ENCODE data around the gene LRBA.

The LRBA gene

GRCh38 chr4:151015459-151016347, 619 bp upstream of the LRBA start:
- Histone ChIP-seq H2AK5ac (ENCODE audit: low read depth, low read length) (no peak overlapping the region), H3K18ac (ENCODE audit: low read length) (peak overlapping the region; percentile 99), H3K4me2 (ENCODE audit: insufficient read depth, low read length, poor library complexity, severe bottlenecking) (peak overlapping the region; percentile 68), H3K9ac (ENCODE audit: low read depth, low read length, poor library complexity) (peak overlapping the region; percentile 99), H3K14ac (ENCODE audit: low read length) (peak overlapping the region; percentile 100), H2BK120ac (ENCODE audit: low read depth, low read length) (no peak overlapping the region), H3K4ac (ENCODE audit: low read length) (peak overlapping the region; percentile 96), H4K91ac (ENCODE audit: low read depth, low read length, poor library complexity) (no peak overlapping the region), H3K27me3 (ENCODE audit: control insufficient read depth in 3 of 3, insufficient read depth in 3 of 3, low read depth in 1 of 3, low read length in 3 of 3) (peaks cover 0 to 4% (median 0%) of the 10 kb centered on the region in 3 experiments), H3K23ac (ENCODE audit: low read depth, low read length, poor library complexity) (peak overlapping the region; percentile 95), H3K36me3 (replicated peaks in 1 of 2; ENCODE audit: control insufficient read depth in 2 of 2, insufficient read depth in 2 of 2, low read length in 2 of 2) (no peaks in the 10 kb centered on the region), H3K4me1 (ENCODE audit: control insufficient read depth in 2 of 2, insufficient read depth in 1 of 2, low read depth in 1 of 2, low read length in 2 of 2) (peaks cover 0 to 4% of the 10 kb centered on the region in 2 donors), H3K79me1 (ENCODE audit: low read depth, low read length) (no peaks in the 10 kb centered on the region), H4K8ac (ENCODE audit: low read depth, low read length) (peak overlapping the region; percentile 92), H2AFZ (ENCODE audit: low read length) (peak overlapping the region; percentile 100), H2BK15ac (ENCODE audit: low read length) (no peak overlapping the region), H2BK5ac (ENCODE audit: low read length) (peak overlapping the region; percentile 88), H3K4me3 (ENCODE audit: low read length in 2 of 2) (peak overlapping the region; percentile 89 to 98), H2BK12ac (ENCODE audit: low read length) (no peak overlapping the region), H3K9me3 (replicated peaks in 1 of 2; ENCODE audit: control insufficient read depth in 2 of 2, insufficient read depth in 1 of 2, low read depth in 1 of 2, low read length in 2 of 2) (no peaks in the 10 kb centered on the region), H3K27ac (replicated peaks; ENCODE audit: low read length) (peak overlapping the region; percentile 88)
- WGBS, 2 donors (ENCODE audit: extremely low coverage in 2 of 2, insufficient read length in 2 of 2, insufficient replicate concordance in 1 of 2) = no CpG with 5 or more reads among the region's 87 CpGs
- peak; percentile 77 for DNase-seq (ENCODE audit: low spot score)

DNA sequence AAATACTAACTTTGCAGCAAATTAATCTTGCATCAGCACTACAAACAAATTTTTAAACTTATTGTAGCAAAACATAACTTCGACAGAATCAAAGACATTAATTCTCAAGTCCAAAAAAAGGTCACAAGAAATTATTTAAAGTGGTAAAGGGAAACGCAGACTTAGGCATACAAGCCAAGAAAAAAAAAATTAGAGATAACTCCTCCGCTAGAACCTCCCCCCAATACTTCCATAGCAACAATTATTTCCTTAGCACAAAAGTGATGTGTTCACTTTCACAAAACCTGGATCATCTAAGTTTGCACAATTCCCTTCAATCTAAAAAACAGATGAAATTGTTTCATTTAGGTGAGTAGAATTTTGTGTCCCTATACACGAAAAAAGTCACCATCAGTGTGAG, 1.1 kb downstream of the LRBA start:
- no CpG with 5 or more reads among the region's 4 CpGs for WGBS, 2 donors (ENCODE audit: extremely low coverage in 2 of 2, insufficient read length in 2 of 2, insufficient replicate concordance in 1 of 2)
- Histone ChIP-seq H3K9me3 (replicated peaks in 1 of 2; ENCODE audit: control insufficient read depth in 2 of 2, insufficient read depth in 1 of 2, low read depth in 1 of 2, low read length in 2 of 2) (no peaks in the 10 kb centered on the region), H2BK5ac (ENCODE audit: low read length) (no peak overlapping the region), H3K9ac (ENCODE audit: low read depth, low read length, poor library complexity) (no peak overlapping the region), H4K8ac (ENCODE audit: low read depth, low read length) (no peak overlapping the region), H3K4ac (ENCODE audit: low read length) (no peak overlapping the region), H3K27ac (replicated peaks; ENCODE audit: low read length) (no peak overlapping the region), H3K4me2 (ENCODE audit: insufficient read depth, low read length, poor library complexity, severe bottlenecking) (peak overlapping the region; percentile 68), H4K91ac (ENCODE audit: low read depth, low read length, poor library complexity) (no peak overlapping the region), H3K27me3 (ENCODE audit: control insufficient read depth in 3 of 3, insufficient read depth in 3 of 3, low read depth in 1 of 3, low read length in 3 of 3) (no peaks in the 10 kb centered on the region), H3K79me1 (ENCODE audit: low read depth, low read length) (no peaks in the 10 kb centered on the region), H3K4me3 (ENCODE audit: low read length in 2 of 2) (peak overlapping the region; percentile 89 to 98), H2BK15ac (ENCODE audit: low read length) (no peak overlapping the region), H2AK5ac (ENCODE audit: low read depth, low read length) (no peak overlapping the region), H2BK12ac (ENCODE audit: low read length) (no peak overlapping the region), H3K14ac (ENCODE audit: low read length) (no peak overlapping the region), H3K4me1 (ENCODE audit: control insufficient read depth in 2 of 2, insufficient read depth in 1 of 2, low read depth in 1 of 2, low read length in 2 of 2) (peaks cover 0 to 4% of the 10 kb centered on the region in 2 donors), H3K36me3 (replicated peaks in 1 of 2; ENCODE audit: control insufficient read depth in 2 of 2, insufficient read depth in 2 of 2, low read length in 2 of 2) (peaks cover 0 to 7% of the 10 kb centered on the region in 2 donors), H2AFZ (ENCODE audit: low read length) (peak overlapping the region; percentile 100), H2BK120ac (ENCODE audit: low read depth, low read length) (no peak overlapping the region), H3K18ac (ENCODE audit: low read length) (no peak overlapping the region), H3K23ac (ENCODE audit: low read depth, low read length, poor library complexity) (no peak overlapping the region)
- no peak for DNase-seq (ENCODE audit: low spot score)

- no peaks in the 10 kb centered on the region for H3K27me3 ChIP-seq (ENCODE audit: control insufficient read depth in 3 of 3, insufficient read depth in 3 of 3, low read depth in 1 of 3, low read length in 3 of 3)
- no peak overlapping the region for H4K91ac ChIP-seq (ENCODE audit: low read depth, low read length, poor library complexity)
- H2BK12ac ChIP-seq (ENCODE audit: low read length) = no peak overlapping the region
- DNase-seq (ENCODE audit: low spot score) = no peak
- H3K9me3 ChIP-seq (replicated peaks in 1 of 2; ENCODE audit: control insufficient read depth in 2 of 2, insufficient read depth in 1 of 2, low read depth in 1 of 2, low read length in 2 of 2) = no peaks in the 10 kb centered on the region
- no peak overlapping the region for H3K4me2 ChIP-seq (ENCODE audit: insufficient read depth, low read length, poor library complexity, severe bottlenecking)
- no peak overlapping the region for H2BK120ac ChIP-seq (ENCODE audit: low read depth, low read length)
- no peak overlapping the region for H3K14ac ChIP-seq (ENCODE audit: low read length)
- no peak overlapping the region for H3K23ac ChIP-seq (ENCODE audit: low read depth, low read length, poor library complexity)
- no peak overlapping the region for H2BK15ac ChIP-seq (ENCODE audit: low read length)
- H2AK5ac ChIP-seq (ENCODE audit: low read depth, low read length) = no peak overlapping the region
- no peak overlapping the region for H4K8ac ChIP-seq (ENCODE audit: low read depth, low read length)
- H3K79me1 ChIP-seq (ENCODE audit: low read depth, low read length) = no peaks in the 10 kb centered on the region
- no peak overlapping the region for H3K4ac ChIP-seq (ENCODE audit: low read length)
- WGBS, 2 donors (ENCODE audit: extremely low coverage in 2 of 2, insufficient read length in 2 of 2, insufficient replicate concordance in 1 of 2) = no CpG with 5 or more reads among the region's 1 CpG
- H3K9ac ChIP-seq (ENCODE audit: low read depth, low read length, poor library complexity) = no peak overlapping the region
- peaks cover 0 to 7% of the 10 kb centered on the region in 2 donors for H3K36me3 ChIP-seq (replicated peaks in 1 of 2; ENCODE audit: control insufficient read depth in 2 of 2, insufficient read depth in 2 of 2, low read length in 2 of 2)
- peak overlapping the region in 1 of 2 donors; percentile 89 for H3K4me3 ChIP-seq (ENCODE audit: low read length in 2 of 2)
- H3K27ac ChIP-seq (replicated peaks; ENCODE audit: low read length) = no peak overlapping the region
- H3K18ac ChIP-seq (ENCODE audit: low read length) = no peak overlapping the region
- H2BK5ac ChIP-seq (ENCODE audit: low read length) = no peak overlapping the region
- H2AFZ ChIP-seq (ENCODE audit: low read length) = no peak overlapping the region
- peaks cover 0 to 4% of the 10 kb centered on the region in 2 donors for H3K4me1 ChIP-seq (ENCODE audit: control insufficient read depth in 2 of 2, insufficient read depth in 1 of 2, low read depth in 1 of 2, low read length in 2 of 2)
Observed at GRCh38 chr4:151013491-151013890, 1.6 kb downstream of the LRBA start.

- Histone ChIP-seq H3K79me1 (ENCODE audit: low read depth, low read length) (no peaks in the 10 kb centered on the region), H3K18ac (ENCODE audit: low read length) (no peak overlapping the region), H3K9ac (ENCODE audit: low read depth, low read length, poor library complexity) (no peak overlapping the region), H3K27me3 (ENCODE audit: control insufficient read depth in 3 of 3, insufficient read depth in 3 of 3, low read depth in 1 of 3, low read length in 3 of 3) (no peaks in the 10 kb centered on the region), H3K9me3 (replicated peaks in 1 of 2; ENCODE audit: control insufficient read depth in 2 of 2, insufficient read depth in 1 of 2, low read depth in 1 of 2, low read length in 2 of 2) (no peaks in the 10 kb centered on the region), H2BK120ac (ENCODE audit: low read depth, low read length) (no peak overlapping the region), H3K23ac (ENCODE audit: low read depth, low read length, poor library complexity) (no peak overlapping the region), H3K27ac (replicated peaks; ENCODE audit: low read length) (no peak overlapping the region), H2AFZ (ENCODE audit: low read length) (no peak overlapping the region), H3K4me3 (ENCODE audit: low read length in 2 of 2) (no peak overlapping the region), H2BK5ac (ENCODE audit: low read length) (no peak overlapping the region), H4K91ac (ENCODE audit: low read depth, low read length, poor library complexity) (no peak overlapping the region), H3K36me3 (replicated peaks in 1 of 2; ENCODE audit: control insufficient read depth in 2 of 2, insufficient read depth in 2 of 2, low read length in 2 of 2) (peaks cover 0 to 7% of the 10 kb centered on the region in 2 donors), H4K8ac (ENCODE audit: low read depth, low read length) (no peak overlapping the region), H3K4me2 (ENCODE audit: insufficient read depth, low read length, poor library complexity, severe bottlenecking) (peak overlapping the region; percentile 26), H3K14ac (ENCODE audit: low read length) (no peak overlapping the region), H3K4ac (ENCODE audit: low read length) (no peak overlapping the region), H3K4me1 (ENCODE audit: control insufficient read depth in 2 of 2, insufficient read depth in 1 of 2, low read depth in 1 of 2, low read length in 2 of 2) (peaks cover 0 to 4% of the 10 kb centered on the region in 2 donors), H2BK15ac (ENCODE audit: low read length) (no peak overlapping the region), H2BK12ac (ENCODE audit: low read length) (no peak overlapping the region), H2AK5ac (ENCODE audit: low read depth, low read length) (no peak overlapping the region)
- DNase-seq (ENCODE audit: low spot score) = no peak
- no CpG with 5 or more reads among the region's 8 CpGs for WGBS, 2 donors (ENCODE audit: extremely low coverage in 2 of 2, insufficient read length in 2 of 2, insufficient replicate concordance in 1 of 2)
Observed at GRCh38 chr4:151012820-151013219, 2.3 kb downstream of the LRBA start.
